ENCODE measurements around the gene BRIX1.
A peak's percentile ranks its signal among the peaks of the same experiment; 100 is the strongest.

BRIX1 gene, protein sequence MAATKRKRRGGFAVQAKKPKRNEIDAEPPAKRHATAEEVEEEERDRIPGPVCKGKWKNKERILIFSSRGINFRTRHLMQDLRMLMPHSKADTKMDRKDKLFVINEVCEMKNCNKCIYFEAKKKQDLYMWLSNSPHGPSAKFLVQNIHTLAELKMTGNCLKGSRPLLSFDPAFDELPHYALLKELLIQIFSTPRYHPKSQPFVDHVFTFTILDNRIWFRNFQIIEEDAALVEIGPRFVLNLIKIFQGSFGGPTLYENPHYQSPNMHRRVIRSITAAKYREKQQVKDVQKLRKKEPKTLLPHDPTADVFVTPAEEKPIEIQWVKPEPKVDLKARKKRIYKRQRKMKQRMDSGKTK

DNA sequence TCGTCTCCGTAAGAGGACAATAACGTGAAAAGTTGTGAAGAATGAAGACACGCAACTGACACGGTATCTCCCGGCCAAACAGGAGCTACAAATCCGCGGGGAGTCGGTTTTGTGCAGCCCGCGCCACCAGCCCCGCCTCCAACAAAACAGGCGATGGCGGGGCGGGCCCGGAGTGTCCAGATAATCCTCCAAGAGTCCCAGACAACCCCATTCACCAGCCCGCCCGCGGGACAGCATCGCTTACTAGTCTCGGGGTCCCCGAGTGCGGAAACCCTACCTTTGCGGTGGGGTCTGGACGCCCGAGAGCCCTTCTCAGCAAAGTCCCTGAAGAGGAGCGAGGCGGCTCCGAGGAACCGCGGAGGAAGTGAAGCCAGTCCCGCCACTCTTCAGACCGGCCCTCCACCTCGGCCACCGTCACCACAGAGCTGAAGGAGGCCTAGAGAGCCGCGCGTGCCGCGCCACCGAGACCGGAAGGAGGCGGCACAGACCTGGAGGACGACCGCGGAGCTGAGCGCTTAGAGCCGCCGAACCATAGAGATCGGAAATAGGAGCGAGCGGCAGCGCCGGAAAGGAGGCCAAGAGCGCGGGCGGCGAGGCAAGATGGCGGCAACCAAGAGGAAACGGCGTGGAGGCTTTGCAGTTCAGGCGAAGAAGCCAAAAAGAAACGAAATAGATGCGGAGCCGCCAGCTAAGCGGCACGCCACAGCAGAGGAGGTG lies at the start of gene BRIX1, which contains the start of gene RAD1:
Gene BRIX1, plus strand, starts transcription at position 573 of the 717 bp plus-strand sequence. Its CDS starts 28 bp downstream, at position 601.
Gene RAD1, minus strand, starts transcription at position 366 of the 717 bp plus-strand sequence. CDS start 612 bp downstream, outside the sequence.
- H3K4me3 ChIP-seq (replicated peaks in 1 of 2; ENCODE audit: low read depth in 2 of 2, low read length in 2 of 2): peak within 1 kb of the TSS; percentile 99 to 100
- TF ChIP-seq, protein P1, sequence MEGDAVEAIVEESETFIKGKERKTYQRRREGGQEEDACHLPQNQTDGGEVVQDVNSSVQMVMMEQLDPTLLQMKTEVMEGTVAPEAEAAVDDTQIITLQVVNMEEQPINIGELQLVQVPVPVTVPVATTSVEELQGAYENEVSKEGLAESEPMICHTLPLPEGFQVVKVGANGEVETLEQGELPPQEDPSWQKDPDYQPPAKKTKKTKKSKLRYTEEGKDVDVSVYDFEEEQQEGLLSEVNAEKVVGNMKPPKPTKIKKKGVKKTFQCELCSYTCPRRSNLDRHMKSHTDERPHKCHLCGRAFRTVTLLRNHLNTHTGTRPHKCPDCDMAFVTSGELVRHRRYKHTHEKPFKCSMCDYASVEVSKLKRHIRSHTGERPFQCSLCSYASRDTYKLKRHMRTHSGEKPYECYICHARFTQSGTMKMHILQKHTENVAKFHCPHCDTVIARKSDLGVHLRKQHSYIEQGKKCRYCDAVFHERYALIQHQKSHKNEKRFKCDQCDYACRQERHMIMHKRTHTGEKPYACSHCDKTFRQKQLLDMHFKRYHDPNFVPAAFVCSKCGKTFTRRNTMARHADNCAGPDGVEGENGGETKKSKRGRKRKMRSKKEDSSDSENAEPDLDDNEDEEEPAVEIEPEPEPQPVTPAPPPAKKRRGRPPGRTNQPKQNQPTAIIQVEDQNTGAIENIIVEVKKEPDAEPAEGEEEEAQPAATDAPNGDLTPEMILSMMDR (IDR thresholded peaks at IDR 0.05; ENCODE audit: low read depth, low read length): no peak

DNA sequence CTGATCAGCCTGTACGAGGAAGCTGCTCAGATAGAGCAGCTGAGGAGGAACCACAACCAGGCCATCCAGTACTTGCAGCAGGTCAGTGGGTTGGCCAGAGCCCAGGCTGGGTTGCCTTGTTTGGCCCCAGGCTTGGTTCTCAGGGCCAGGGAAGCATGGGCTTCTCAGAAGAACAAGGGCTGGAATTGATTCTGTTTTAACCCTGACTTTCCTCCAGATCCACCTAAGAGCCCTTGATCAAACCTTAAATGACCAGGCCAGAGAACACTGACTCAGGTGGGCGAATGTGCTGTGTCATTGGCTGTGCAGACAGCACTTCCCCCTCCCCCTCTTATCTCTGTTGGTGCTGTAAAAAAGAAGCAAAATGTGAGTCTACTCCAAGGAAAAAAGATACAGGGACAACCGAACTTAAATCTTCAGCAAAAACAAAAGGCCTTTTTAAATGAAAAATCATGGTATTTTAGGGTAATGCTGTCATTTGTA lies 48.5 kb upstream of the BRIX1 start:
- TF ChIP-seq, protein P1 (IDR thresholded peaks at IDR 0.05; ENCODE audit: low read depth, low read length): no peak
- no peak overlapping the region for H3K4me3 ChIP-seq (replicated peaks in 1 of 2; ENCODE audit: low read depth in 2 of 2, low read length in 2 of 2)
- DNase-seq (ENCODE audit: low read depth in 2 of 2): no peak

More for the DNA sequence above, at the start of gene BRIX1, which contains the start of gene RAD1:
- DNase-seq (ENCODE audit: low read depth in 2 of 2): peak; percentile 98

DNA sequence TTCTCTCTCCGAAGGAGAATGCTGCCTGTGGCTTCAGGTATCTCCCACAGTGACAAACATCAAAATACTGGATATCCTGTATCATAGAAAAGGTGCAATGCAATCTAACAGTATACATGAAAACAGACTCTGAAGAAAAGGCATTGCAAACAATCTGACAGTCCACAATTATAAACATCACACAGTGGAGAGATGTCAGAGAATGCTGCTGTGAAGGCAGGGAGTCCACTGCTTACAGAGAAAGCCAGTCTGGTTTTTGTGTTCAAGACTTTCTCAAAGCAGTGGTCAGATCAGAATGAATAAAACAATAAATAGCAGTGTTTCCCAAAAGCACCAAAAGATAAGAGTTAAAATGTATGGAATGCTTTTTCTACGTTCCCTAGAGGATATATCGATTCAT lies 47.9 kb upstream of the BRIX1 start:
- TF ChIP-seq, protein P1 (IDR thresholded peaks at IDR 0.05; ENCODE audit: low read depth, low read length): no peak
- DNase-seq (ENCODE audit: low read depth in 2 of 2): no peak
- H3K4me3 ChIP-seq (replicated peaks in 1 of 2; ENCODE audit: low read depth in 2 of 2, low read length in 2 of 2): no peak overlapping the region

DNA sequence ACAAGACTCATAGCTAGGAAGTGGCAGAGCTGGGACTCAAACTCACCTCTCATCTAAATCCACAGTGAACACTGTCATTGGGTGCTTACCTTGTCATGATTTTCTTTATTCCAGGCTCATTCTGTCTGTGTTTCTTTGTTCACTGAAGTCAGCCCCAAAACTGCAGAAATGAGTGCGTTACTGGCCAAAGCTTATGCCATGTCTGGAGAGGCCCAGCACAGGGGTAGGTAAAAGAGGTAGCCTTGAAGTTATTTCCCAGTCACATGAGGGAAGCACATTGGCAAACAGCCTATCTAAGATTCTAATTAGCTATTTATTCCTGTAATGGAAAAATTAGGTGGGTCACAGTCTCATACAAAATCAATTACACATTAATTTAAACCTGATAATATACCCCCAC lies 46.7 kb upstream of the BRIX1 start:
- TF ChIP-seq, protein P1 (IDR thresholded peaks at IDR 0.05; ENCODE audit: low read depth, low read length): no peak
- no peak for DNase-seq (ENCODE audit: low read depth in 2 of 2)
- H3K4me3 ChIP-seq (replicated peaks in 1 of 2; ENCODE audit: low read depth in 2 of 2, low read length in 2 of 2): no peak overlapping the region

DNA sequence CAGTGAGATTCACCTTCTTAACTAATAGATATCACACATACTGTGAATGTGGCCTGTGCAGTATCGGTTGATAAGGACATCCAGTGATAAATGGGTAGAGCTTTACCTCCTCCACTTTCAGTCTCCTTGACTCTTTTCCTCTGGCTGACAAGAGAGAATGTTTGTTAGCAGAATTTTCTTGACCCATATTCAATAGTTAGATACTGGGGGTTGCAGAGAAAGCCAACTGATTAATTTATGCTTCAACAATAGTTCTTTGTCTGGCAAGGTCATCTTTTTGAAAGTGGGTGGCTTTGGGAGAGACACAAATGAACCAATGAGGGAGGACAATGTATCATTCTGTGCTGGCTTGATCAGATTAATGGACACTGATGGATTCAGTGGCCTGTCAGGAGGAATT lies 46.3 kb upstream of the BRIX1 start:
- DNase-seq (ENCODE audit: low read depth in 2 of 2): no peak
- no peak overlapping the region for H3K4me3 ChIP-seq (replicated peaks in 1 of 2; ENCODE audit: low read depth in 2 of 2, low read length in 2 of 2)
- TF ChIP-seq, protein P1 (IDR thresholded peaks at IDR 0.05; ENCODE audit: low read depth, low read length): no peak

DNA sequence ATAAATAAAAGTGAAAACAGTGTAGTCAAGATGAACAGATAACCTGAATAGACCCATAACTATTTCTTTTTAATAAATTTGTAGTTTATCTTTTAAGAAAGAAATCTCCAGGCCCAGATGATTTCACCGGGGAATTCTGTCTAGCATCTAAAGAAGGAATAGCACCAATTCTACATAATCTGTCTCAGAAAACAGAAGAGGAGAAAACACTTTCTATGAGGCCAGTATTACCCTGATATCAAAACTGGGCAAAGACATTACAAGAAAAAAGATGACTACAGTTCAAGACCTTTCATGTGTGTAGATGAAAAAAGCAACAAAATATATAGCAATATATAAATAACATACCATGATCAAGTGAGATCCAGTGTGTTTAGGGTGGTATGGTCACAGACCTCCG lies 45.1 kb upstream of the BRIX1 start:
- no peak overlapping the region for H3K4me3 ChIP-seq (replicated peaks in 1 of 2; ENCODE audit: low read depth in 2 of 2, low read length in 2 of 2)
- TF ChIP-seq, protein P1 (IDR thresholded peaks at IDR 0.05; ENCODE audit: low read depth, low read length): no peak
- no peak for DNase-seq (ENCODE audit: low read depth in 2 of 2)
